ENCODE results near the gene PPM1H.
"Not testable (repeated sequence)": the region's sequence is repeated elsewhere in the genome, so short reads cannot be mapped to it uniquely, and the experiment has no call there.

PPM1H gene

DNA sequence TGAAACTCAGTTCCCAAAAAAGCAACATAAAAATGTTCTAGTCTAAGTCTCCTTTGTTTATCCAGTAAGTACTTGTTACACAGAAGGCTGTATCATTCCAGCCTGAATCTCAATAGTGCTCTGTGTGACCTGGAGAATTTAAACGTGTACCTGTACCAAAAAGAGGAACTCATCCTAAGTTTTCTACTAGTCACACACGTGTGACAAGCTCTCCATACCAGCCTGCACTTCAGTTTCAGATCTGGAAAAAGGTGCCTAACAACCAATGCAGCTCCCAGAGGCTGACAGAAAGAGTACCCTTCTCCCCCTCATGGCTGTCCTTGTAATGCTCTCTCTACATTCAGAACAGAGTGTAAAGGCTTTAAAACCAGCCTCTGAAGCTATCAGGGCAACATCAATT lies 27.4 kb downstream of the PPM1H start:
- no peak for DNase-seq

- no peak for DNase-seq
These were observed 27.9 kb downstream of the PPM1H start for GRCh38 chr12:62907078-62907477.

DNA sequence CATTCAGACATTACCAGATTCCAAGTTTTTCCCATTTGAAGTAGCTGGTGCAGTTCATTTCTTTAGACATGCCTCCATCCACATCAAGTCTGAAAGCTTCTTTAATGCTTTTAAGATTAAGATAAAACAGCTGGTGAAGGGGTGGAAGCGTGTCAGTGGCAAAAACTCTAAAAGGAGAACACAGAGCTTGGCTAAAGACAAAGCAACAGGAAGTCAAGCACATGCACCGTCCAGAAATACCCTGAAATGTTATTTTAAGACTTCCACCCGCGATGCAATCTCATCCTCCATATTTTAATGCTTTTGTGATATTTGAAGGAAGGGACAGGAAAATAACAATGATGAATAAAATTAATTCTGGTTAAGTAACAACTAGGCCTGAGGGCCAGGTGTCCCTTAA lies 31.8 kb downstream of the PPM1H start:
- no peak for DNase-seq

GRCh38 chr12:62900686-62901272 lies 34.2 kb downstream of the PPM1H start:
- no peak for DNase-seq

DNA sequence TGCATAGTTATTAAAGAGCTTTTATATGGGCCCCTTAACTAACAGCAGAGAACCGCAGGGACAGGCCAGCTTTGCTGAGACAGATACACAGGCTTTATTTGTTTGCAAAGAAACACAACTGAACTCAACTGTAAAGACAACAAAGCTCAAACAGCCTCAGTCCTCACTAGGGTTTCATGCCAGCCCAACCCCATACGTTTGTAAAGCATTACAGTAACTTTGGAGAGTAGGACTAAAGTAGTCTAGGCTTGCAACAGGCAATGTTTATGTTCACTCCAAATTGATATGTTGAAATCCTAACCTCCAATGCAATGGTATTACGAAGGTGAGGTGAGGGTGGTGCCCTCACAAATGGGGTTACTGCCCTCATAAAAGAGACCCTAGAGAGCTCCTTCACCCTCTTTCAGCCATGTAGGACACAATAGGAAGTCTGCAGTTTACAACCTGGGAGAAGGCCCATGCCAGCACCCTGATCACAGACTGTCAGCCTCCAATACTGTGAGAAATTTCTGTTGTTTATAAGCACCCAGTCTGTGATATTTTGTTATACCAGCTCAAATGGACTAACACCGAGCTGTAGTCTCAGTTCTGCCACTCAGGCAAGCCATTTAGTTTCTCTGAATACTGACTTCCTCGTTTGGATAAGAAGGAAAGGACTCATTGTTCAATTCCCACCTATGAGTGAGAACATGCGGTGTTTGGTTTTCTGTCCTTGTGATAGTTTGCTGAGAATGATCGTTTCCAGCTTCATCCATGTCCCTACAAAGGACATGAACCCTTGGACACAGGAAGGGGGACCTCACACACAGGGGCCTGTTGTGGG lies 35.2 kb downstream of the PPM1H start:
- DNase-seq: no peak

GRCh38 chr12:62898526-62898925 lies 36.4 kb downstream of the PPM1H start:
- no peak for DNase-seq

DNA sequence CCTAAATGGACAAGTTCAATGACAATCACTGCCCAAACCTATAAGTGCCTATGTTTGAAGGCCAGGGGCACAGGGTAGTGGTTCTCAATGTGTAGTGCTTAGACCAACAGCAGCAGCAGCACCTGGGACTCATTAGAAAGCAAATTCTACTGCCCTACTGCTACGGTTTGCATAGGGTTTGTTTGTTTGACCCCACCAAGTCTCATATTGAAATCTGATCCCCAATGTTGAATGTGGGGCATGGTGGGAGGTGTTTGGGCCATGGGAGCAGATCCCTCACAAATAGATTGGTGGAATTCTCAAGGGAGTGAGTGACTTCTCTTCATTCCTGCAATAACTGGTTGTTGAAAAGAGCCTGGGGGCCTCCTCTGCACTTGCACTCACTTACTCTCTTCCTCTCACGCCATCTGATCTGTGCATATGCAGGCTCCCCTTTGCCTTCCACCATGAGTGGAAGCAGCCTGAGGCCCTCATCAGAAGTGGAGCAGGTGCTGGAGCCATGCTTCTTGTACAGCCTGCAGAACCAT lies 39.5 kb downstream of the PPM1H start:
- DNase-seq: no peak

GRCh38 chr12:62893276-62893675 lies 41.7 kb downstream of the PPM1H start:
- DNase-seq: no peak

DNA sequence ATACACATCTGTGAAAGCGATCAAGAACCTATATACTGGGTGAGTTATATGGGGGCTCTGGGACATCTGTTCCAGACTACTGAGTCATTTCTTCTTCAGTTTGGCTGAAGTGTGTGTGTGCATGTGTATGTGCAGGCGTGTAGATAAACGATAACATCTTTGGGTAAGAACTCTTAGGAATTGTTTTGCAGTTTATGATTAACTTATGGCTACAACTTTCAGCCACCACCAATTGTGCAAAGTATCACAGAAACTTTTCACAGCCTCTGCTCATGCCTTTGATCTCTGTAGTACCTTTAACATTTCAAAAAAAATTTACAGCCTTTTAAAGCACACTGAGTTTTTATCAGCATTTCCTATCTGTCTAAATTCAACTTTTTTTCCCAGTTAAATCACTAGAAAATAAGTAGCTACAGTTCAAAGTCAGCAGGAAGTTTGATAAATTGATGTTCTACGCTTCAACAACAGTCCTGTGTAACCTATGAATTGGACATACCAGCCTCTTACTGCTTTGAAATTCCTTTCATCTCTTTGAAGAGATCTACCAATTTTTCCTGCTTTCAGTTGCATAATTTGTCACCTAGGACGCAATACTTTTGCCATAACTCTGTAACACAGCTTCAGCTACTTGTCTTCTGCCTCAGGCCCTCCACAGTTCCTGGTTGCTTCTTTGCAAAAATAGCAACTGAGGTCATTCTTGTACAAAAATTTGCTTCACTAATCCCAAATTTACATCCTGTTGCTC lies 43.0 kb downstream of the PPM1H start:
- peak; percentile 40 for DNase-seq

DNA sequence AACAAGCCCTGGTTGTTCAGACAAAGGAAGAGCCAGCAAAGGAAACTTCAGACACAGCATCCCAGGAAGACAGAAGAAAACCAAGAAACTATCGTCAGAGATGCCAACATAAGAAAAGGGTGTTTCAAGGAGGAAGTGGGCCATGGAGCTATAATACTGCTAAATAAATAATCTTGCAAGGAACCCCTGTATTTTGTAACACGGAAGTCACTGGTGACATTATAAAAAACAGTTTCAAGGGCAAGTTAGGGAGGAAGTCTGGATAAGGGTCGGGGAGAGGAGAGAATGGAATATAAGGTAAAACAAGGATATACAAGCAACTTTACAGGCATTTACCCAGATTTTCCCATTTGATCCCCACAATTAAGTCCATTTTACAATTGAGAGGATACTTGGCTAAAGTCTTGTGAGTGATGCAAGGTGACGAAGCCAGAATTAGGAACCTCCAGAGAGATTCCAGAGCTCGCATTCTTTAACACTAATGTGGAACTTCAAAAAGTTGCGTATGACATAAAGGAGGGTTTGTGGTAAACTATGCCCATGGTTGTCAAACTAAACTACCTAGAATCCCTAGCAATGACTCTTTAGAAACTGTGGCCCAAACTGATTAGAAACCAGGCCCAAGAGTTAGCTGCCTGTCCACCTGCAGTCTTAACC lies 46.4 kb downstream of the PPM1H start:
- no peak for DNase-seq

- no peak for DNase-seq
These were observed 48.2 kb downstream of the PPM1H start for GRCh38 chr12:62886796-62887195.

DNA sequence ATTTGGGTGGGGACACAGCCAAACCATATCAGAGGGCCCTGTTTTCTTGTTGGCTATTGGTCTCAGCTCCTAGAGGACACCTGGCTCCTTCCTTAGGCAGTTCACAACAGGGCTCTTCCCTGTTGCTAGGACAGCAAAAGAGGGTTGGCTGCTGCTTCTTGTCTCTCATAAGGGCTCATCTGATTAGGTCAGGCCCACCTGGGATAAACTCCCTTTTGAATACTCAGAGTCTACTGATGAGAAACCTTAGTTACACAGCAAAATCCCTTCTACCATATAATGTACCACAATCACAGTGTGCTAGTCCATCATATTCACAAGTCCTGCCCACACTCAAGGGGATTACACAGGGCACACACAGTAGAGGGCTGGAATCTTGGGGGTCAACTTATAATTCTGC lies 49.7 kb downstream of the PPM1H start:
- DNase-seq: no peak

- DNase-seq: not testable (repeated sequence)
These were observed 50.1 kb downstream of the PPM1H start for GRCh38 chr12:62884832-62885231.

DNA sequence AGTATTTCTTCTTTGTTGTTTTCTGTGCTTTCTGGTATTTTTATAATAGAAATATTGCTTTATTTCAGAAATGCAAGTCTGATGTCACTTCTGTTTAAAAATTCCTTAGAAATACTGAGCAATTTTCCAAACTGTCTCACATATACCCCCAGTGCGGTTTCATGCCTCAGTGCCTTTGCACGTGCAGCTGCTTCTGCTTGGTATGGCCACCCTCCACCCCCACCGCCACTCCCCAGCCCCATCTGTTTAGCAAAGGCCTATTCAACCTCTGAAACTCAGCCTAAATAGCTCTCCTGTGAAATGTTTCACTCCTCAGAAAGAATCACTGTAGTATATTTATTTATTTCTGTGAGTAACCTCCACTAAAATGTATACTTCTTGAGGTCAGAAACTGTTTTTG lies 52.3 kb downstream of the PPM1H start:
- DNase-seq: no peak

DNA sequence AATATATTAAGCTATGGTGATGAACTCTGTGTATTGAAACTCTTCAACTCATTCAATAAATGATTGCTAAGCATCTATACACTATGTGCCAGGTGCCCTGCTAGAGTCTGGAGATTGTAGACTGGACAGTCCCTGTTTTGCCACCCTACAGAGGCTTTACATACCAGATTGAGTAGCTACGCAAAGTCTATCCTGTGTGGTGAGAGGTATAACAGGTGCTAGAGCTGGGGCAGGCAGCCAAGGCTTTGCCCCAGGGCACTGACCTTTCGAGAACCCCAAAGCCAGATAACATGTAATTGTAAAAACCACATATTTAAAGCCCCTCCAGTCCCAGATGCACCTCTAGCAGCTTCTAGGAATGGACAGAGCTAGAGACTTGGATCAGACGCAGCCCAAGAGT lies 52.8 kb downstream of the PPM1H start:
- DNase-seq: no peak

- no peak for DNase-seq
These were observed 55.3 kb downstream of the PPM1H start for GRCh38 chr12:62879691-62880090.

- not testable (repeated sequence) for DNase-seq
These were observed 55.7 kb downstream of the PPM1H start for GRCh38 chr12:62879228-62879627.

DNA sequence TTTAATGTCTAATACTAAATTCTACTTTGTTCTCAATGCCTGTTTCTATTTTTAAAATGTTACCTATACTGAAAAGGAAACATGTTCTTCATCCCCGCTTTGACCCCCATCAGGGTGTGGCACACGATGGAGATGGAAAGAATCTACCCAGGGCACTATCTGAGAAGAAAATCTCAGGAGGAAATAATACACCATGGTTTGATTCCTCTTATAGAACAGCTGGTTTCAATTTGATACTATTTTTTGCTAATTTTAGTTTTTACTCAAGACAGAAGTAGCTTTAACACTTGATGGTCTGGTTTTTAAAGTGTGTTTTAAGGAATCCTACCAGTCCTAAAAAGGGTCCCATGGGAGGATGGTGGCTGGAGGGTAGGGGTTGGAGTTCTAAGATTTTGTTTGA lies 56.7 kb downstream of the PPM1H start:
- no peak for DNase-seq

DNA sequence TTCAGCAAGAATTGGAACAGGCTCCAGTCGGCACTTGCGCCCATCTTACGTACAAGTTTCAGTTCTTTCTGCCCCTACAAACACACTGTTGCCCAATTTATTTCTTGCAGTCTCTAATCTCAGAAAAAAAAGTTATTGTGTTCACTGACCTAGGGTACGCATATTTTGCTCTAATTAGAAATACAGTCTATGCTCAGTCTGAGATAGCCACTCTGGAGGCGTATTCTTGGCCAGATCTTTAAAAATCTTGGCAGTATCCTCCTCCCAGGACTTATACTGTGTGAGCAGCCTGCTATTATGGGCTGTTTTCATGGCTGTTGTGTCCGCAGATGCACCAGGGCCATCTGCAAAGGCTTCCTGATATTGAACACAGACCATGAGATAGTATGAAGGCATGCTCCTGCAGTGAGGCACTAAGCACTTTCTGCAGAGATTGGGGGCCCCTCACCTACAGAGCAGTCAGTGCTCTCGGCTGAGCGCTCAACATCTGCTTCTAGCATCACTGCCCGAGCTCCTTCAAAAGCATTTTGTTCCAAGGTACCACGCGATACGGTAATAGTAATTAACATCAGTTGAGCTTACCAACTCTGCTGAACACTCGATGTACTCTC lies 57.9 kb downstream of the PPM1H start:
- no peak for DNase-seq

DNA sequence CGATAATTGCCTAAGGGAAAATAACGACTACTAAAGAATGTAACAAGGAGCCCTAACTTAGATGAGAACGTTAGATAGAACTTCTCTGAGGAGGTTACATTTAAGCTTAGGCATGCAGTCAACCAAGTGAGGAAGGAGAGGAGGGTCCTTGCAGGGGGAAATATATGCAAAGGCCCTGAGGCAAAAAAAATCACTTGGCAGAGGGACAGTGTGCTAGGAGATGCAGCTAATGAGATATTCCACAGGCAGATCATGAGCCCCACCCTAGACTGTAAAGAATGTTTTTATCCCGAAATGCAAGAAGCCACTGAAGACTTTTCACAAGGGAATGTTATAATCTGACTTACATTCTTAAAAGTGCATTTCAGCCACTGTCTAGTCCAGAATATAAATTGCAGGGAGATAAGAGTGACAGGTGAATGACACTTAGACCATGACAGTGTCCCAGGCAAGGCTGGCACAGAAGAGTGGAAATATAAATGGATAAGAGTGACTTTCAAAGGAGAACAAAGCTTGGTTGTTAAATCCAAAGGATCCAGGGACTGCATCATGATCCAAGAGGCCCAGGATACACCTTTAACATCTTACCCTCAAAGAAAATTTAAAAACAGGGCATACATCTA lies 61.0 kb downstream of the PPM1H start:
- DNase-seq: no peak

GRCh38 chr12:62873116-62873825 lies 61.7 kb downstream of the PPM1H start:
- no peak for DNase-seq

DNA sequence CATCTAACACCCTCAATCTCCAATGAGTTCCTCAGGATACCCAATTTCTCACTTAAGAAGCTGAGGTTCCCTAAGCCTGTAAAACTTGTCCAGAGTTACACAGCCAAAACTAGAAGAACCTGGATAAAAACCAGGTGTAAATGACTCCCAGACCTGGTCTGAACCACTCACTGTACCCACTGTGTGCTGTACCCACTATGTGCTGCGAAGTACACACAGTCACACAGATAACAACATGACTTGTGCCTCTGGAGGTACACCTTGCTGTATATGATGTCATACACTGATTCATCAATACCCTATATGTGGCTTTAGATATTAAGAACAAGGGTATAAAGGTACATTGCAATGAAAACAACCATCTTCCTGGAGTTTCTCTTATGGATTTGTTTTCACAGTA lies 66.1 kb downstream of the PPM1H start:
- DNase-seq: no peak
